ENCODE data around the gene PTPRM.
A peak's percentile ranks its signal among the peaks of the same experiment; 100 is the strongest.

The PTPRM gene

GRCh38 chr18:8142932-8143331, 575.8 kb downstream of the PTPRM start:
- no peak for DNase-seq

- no peak for DNase-seq
Observed at GRCh38 chr18:8151181-8151580, 584.1 kb downstream of the PTPRM start.

GRCh38 chr18:8153887-8154583, 586.9 kb downstream of the PTPRM start:
- DNase-seq = no peak

GRCh38 chr18:8162802-8163201, 595.7 kb downstream of the PTPRM start:
- DNase-seq = peak; percentile 27

- DNase-seq = no peak
Observed at GRCh38 chr18:8163286-8163959, 596.3 kb downstream of the PTPRM start.

- DNase-seq = no peak
Observed at GRCh38 chr18:8165095-8165494, 598.0 kb downstream of the PTPRM start.

GRCh38 chr18:8167026-8167425, 599.9 kb downstream of the PTPRM start:
- no peak for DNase-seq

GRCh38 chr18:8167673-8168072, 600.6 kb downstream of the PTPRM start:
- no peak for DNase-seq

GRCh38 chr18:8169722-8170121, 602.6 kb downstream of the PTPRM start:
- no peak for DNase-seq

GRCh38 chr18:8174771-8175170, 607.7 kb downstream of the PTPRM start:
- no peak for DNase-seq

- no peak for DNase-seq
Observed at GRCh38 chr18:8175501-8176061, 608.5 kb downstream of the PTPRM start.

- no peak for DNase-seq
Observed at GRCh38 chr18:8176109-8176508, 609.0 kb downstream of the PTPRM start.

GRCh38 chr18:8176554-8176953, 609.4 kb downstream of the PTPRM start:
- no peak for DNase-seq

- no peak for DNase-seq
Observed at GRCh38 chr18:8177330-8178016, 610.4 kb downstream of the PTPRM start.

- DNase-seq = no peak
Observed at GRCh38 chr18:8186413-8186812, 619.3 kb downstream of the PTPRM start.

- no peak for DNase-seq
Observed at GRCh38 chr18:8188184-8188583, 621.1 kb downstream of the PTPRM start.

GRCh38 chr18:8190980-8191379, 623.9 kb downstream of the PTPRM start:
- DNase-seq = no peak

GRCh38 chr18:8194431-8194830, 627.3 kb downstream of the PTPRM start:
- no peak for DNase-seq

GRCh38 chr18:8196238-8196637, 629.1 kb downstream of the PTPRM start:
- no peak for DNase-seq

- no peak for DNase-seq
Observed at GRCh38 chr18:8197499-8197898, 630.4 kb downstream of the PTPRM start.

GRCh38 chr18:8207996-8208395, 640.9 kb downstream of the PTPRM start:
- DNase-seq = no peak

- no peak for DNase-seq
Observed at GRCh38 chr18:8208716-8209115, 641.6 kb downstream of the PTPRM start.

- no peak for DNase-seq
Observed at GRCh38 chr18:8212896-8213780, 646.0 kb downstream of the PTPRM start.
